Measurements from ENCODE around the gene SPRY4.

Gene SPRY4

DNA sequence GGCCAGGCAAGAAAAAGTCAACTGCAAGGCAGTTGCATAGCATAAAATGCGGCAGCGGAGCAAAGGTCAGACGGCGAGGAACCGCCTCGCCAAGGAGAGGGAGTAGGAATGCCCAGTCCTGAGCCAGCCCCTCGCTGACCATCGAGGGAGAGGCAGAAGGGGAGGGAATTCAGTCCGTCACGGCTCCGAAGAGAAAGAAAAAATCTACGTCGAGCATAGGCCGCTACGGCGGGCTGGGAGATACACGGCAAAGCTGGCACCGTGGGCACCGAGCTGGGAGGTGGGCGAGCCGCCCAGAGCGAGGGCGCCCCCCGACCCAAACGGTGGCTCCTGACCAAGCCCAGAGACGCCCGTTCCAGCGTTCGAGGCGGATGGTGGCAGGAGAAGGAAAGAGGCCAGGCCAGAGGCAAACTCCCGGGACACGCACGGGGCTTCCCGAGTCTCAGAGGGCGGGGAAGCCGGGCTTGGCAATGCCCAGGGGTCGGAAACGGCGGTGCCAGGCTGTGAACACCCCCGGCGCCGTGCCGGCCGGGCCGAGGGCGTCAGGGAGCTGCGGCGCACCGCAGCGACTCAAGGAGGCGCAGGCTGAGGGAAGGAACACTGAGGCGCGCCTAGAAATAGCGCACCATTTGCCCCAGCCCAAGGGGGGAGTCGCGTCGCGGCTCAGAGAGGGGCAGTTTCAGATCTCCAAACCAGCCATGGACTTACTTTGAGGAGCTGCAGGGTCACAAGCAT lies 518 bp downstream of the SPRY4 start:
- TF ChIP-seq, protein P1, sequence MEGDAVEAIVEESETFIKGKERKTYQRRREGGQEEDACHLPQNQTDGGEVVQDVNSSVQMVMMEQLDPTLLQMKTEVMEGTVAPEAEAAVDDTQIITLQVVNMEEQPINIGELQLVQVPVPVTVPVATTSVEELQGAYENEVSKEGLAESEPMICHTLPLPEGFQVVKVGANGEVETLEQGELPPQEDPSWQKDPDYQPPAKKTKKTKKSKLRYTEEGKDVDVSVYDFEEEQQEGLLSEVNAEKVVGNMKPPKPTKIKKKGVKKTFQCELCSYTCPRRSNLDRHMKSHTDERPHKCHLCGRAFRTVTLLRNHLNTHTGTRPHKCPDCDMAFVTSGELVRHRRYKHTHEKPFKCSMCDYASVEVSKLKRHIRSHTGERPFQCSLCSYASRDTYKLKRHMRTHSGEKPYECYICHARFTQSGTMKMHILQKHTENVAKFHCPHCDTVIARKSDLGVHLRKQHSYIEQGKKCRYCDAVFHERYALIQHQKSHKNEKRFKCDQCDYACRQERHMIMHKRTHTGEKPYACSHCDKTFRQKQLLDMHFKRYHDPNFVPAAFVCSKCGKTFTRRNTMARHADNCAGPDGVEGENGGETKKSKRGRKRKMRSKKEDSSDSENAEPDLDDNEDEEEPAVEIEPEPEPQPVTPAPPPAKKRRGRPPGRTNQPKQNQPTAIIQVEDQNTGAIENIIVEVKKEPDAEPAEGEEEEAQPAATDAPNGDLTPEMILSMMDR (IDR thresholded peaks at IDR 0.05; ENCODE audit: insufficient read depth, low read depth, low read length, missing control alignments), result no peak
- H3K4me3 ChIP-seq (ENCODE audit: low read length), result peak overlapping the region; percentile 60
- no peak for DNase-seq (ENCODE audit: low read depth)

GRCh38 chr5:142323480-142324135 lies 1.2 kb downstream of the SPRY4 start:
- peak; percentile 20 for DNase-seq (ENCODE audit: low read depth)
- H3K4me3 ChIP-seq (ENCODE audit: low read length), result peak overlapping the region; percentile 60
- TF ChIP-seq, protein P1 (IDR thresholded peaks at IDR 0.05; ENCODE audit: insufficient read depth, low read depth, low read length, missing control alignments), result no peak

DNA sequence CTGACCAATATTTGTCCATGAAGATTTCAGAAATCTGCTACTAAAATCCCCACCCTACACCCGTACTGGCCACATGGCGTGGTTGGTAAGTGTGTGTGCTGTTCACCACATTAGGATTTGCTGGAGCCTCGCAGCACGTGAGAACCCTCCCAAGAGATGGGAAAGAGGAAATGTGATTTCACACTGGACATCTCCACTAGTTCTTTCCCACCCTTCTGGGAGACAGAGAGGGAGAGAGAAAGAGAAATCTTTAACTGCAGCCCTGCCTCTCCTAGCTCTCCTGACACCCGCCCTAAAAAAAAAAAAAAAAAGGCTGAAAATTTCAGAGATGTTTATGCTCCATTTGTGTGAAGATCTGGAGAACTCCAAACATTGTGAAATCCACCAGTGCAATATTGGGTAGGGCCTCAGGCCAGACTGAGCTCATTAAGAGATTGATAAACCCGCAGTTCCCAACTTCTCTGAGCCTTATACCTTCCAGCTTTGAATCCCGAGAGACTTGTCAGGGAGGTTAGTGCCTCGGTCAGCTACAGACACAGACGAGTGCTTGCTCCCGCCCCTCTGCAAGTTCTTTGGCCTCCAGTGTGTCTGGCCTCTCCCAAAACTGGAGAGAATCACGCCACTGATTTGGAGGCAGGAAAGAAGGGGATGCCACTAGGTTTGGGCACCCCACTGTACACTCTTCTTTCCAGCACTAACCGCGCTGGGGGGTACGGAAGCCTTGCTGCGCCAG lies 1.9 kb downstream of the SPRY4 start:
- H3K4me3 ChIP-seq (ENCODE audit: low read length), result no peak overlapping the region
- TF ChIP-seq, protein P1 (IDR thresholded peaks at IDR 0.05; ENCODE audit: insufficient read depth, low read depth, low read length, missing control alignments), result no peak
- DNase-seq (ENCODE audit: low read depth), result peak; percentile 57

DNA sequence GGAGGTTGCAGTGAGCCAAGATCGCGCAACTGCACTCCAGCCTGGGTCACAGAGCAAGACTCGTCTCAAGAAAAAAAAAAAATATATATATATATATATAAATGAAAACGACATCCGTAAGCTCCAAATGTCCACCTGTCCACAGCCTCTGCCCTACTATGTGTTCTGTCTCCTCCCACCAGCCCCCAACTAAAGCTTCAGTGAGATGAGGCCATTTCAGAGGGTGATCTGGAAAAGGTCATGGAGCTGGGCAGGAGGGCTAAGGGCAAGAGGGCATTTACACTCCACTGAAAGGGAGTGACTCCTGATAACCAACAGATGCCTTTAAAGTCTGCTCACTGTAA lies 2.4 kb downstream of the SPRY4 start:
- TF ChIP-seq, protein P1 (IDR thresholded peaks at IDR 0.05; ENCODE audit: insufficient read depth, low read depth, low read length, missing control alignments), result no peak
- no peak overlapping the region for H3K4me3 ChIP-seq (ENCODE audit: low read length)
- no peak for DNase-seq (ENCODE audit: low read depth)

DNA sequence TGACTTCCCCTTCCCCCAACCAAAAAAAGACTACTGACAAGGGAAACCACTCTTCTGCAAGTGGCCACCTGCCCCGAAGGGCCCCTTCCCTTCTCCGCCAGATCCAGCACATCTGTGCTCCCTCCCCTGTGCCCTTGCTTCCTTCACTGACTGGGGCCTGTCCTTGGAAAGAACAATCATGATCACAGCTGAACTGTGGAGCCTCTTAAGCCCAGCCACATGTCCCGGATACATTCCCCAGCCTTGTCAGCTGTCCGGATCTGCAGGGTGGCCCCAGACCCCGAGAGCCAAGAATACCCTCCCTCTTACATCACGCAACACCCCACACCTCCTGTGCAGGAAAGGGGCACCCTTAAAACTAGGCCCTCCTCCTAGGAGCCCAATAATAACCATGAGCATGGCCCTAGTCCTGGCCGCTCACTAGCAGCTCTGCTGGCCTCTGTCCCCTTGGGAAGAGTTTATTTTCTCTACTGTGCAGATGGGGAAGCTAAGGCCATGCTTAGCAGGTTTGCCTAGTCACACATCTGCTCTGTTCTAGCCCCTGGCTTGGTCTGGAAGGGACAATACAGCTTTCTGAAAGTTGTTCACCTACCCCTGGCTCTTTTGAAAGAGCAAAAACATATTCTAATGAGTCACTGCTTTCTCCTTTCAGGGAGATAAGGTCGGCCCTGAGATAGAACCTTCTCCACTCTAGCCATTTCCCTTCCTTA lies 3.8 kb downstream of the SPRY4 start:
- no peak overlapping the region for H3K4me3 ChIP-seq (ENCODE audit: low read length)
- peak; percentile 27 for DNase-seq (ENCODE audit: low read depth)
- TF ChIP-seq, protein P1 (IDR thresholded peaks at IDR 0.05; ENCODE audit: insufficient read depth, low read depth, low read length, missing control alignments), result no peak

DNA sequence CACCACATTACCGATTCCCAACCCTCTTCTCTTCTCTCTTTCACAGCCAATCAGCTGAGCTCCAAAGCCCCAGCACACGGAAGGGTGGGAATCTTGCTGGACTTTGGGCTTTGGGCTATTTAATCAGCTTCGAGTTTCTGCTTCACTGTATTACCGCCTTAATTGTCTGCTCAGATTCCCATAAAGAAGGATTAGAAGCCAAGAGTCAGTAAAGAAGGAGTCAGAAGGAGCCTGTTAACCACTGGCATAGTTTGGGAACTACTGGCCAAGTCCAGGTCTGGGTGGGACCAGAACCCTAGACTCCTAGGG lies 4.4 kb downstream of the SPRY4 start:
- TF ChIP-seq, protein P1 (IDR thresholded peaks at IDR 0.05; ENCODE audit: insufficient read depth, low read depth, low read length, missing control alignments), result no peak
- no peak overlapping the region for H3K4me3 ChIP-seq (ENCODE audit: low read length)
- DNase-seq (ENCODE audit: low read depth), result no peak

Data from epithelial cell of esophagus (primary cell).